ENCODE measurements around the gene HOXD4.
A peak's percentile ranks its signal among the peaks of the same experiment; 100 is the strongest.

The HOXD4 gene

GRCh38 chr2:176151442-176152287 is at the start of gene HOXD4:
Gene HOXD4, plus strand, starts transcription at chr2:176151550. Its CDS starts 84 bp downstream, at chr2:176151634.
- H3K4me3 ChIP-seq: peak within 1 kb of the TSS in 6 of 7 experiments; percentile 7 to 37 (median 19)
- H3K27ac ChIP-seq: peak within 1 kb of the TSS in 2 of 21 experiments; percentile 1 to 74

GRCh38 chr2:176101842-176102241 is 49.5 kb upstream of the HOXD4 start:
- Histone ChIP-seq H3K4me3 (no peak overlapping the region), H3K27ac (no peak overlapping the region)

- Histone ChIP-seq H3K27ac (no peak overlapping the region), H3K4me3 (no peak overlapping the region)
These were observed 49.0 kb upstream of the HOXD4 start for GRCh38 chr2:176102309-176102866.

- Histone ChIP-seq H3K4me3 (no peak overlapping the region), H3K27ac (peak overlapping the region in 2 of 21 experiments; percentile 82 to 88)
These were observed 48.2 kb upstream of the HOXD4 start for GRCh38 chr2:176103194-176103593.

GRCh38 chr2:176103742-176104315 is 47.5 kb upstream of the HOXD4 start:
- H3K27ac ChIP-seq: peak overlapping the region in 3 of 21 experiments; percentile 42 to 88 (median 82)
- H3K4me3 ChIP-seq: peak overlapping the region in 1 of 7 experiments; percentile 39

- H3K27ac ChIP-seq: peak overlapping the region in 4 of 21 experiments; percentile 55 to 88 (median 81)
These were observed 46.9 kb upstream of the HOXD4 start for GRCh38 chr2:176104316-176105077.

GRCh38 chr2:176105078-176105729 is 46.1 kb upstream of the HOXD4 start:
- H3K4me3 ChIP-seq: peak overlapping the region in 2 of 7 experiments; percentile 13 to 39
- peak overlapping the region in 4 of 21 experiments; percentile 70 to 88 (median 81) for H3K27ac ChIP-seq

More at GRCh38 chr2:176104316-176105077, 46.9 kb upstream of the HOXD4 start:
- peak overlapping the region in 3 of 7 experiments; percentile 11 to 39 (median 13) for H3K4me3 ChIP-seq

GRCh38 chr2:176105730-176106580 is 45.4 kb upstream of the HOXD4 start:
- peak overlapping the region in 2 of 7 experiments; percentile 39 to 45 for H3K4me3 ChIP-seq
- H3K27ac ChIP-seq: peak overlapping the region in 4 of 21 experiments; percentile 36 to 80 (median 73)

GRCh38 chr2:176106581-176107539 is 44.5 kb upstream of the HOXD4 start, which contains the start of gene HOXD11:
Gene HOXD11, plus strand, starts transcription at chr2:176107280. Its CDS starts 76 bp downstream, at chr2:176107356.
- Histone ChIP-seq H3K27ac (peak within 1 kb of the TSS in 4 of 21 experiments; percentile 10 to 80 (median 60)), H3K4me3 (peak within 1 kb of the TSS; percentile 16 to 45 (median 29))

- H3K4me3 ChIP-seq: peak overlapping the region in 3 of 7 experiments; percentile 8 to 25 (median 25)
- H3K27ac ChIP-seq: peak overlapping the region in 1 of 21 experiments; percentile 61
These were observed 43.6 kb upstream of the HOXD4 start for GRCh38 chr2:176107731-176108181.

- H3K27ac ChIP-seq: no peak overlapping the region
- no peak overlapping the region for H3K4me3 ChIP-seq
These were observed 42.0 kb upstream of the HOXD4 start for GRCh38 chr2:176109192-176109901.

- H3K4me3 ChIP-seq: no peak overlapping the region
- H3K27ac ChIP-seq: no peak overlapping the region
These were observed 41.4 kb upstream of the HOXD4 start for GRCh38 chr2:176109946-176110345.

GRCh38 chr2:176110415-176111308 is 40.7 kb upstream of the HOXD4 start:
- no peak overlapping the region for H3K4me3 ChIP-seq

GRCh38 chr2:176111309-176111663 is 40.1 kb upstream of the HOXD4 start:
- Histone ChIP-seq H3K27ac (no peak overlapping the region), H3K4me3 (no peak overlapping the region)

More at GRCh38 chr2:176110415-176111308, 40.7 kb upstream of the HOXD4 start:
- H3K27ac ChIP-seq: no peak overlapping the region

- Histone ChIP-seq H3K4me3 (no peak overlapping the region), H3K27ac (no peak overlapping the region)
These were observed 39.4 kb upstream of the HOXD4 start for GRCh38 chr2:176111846-176112374.

Measured in skin epidermis (tissue), 12 donors.